Bronchial epithelial cell (primary cell): ENCODE results near the gene VCP. TPM values are rescaled to one million over a fixed set of nuclear protein-coding genes. Genes with fewer than 3 reads are reported as not detected.

Source experiments
- DNase-seq: peaks from one replicate; pipeline ENCODE4 v3.0.0-alpha.2; 2010; ENCODE audit warnings: low read depth
- FAIRE-seq: peaks from 2 replicates; lab custom pipeline; 2011; peaks lifted over from hg19 to GRCh38; lab: Jason Lieb, UNC
- H3K27me3 ChIP-seq: 2 replicates; pipeline ENCODE4 v1.5.1; 2011; ENCODE audit warnings: low read length; ENCODE audit not compliant: control insufficient read depth, insufficient read depth
- H3K36me3 ChIP-seq: 2 replicates; pipeline ENCODE4 v1.5.1; 2011; ENCODE audit warnings: low read length; ENCODE audit not compliant: control insufficient read depth, insufficient read depth
- H3K4me3 ChIP-seq: 2 replicates; pipeline ENCODE4 v1.5.1; 2011; ENCODE audit warnings: mild to moderate bottlenecking, low read depth, low read length, control low read depth
- CTCF ChIP-seq: IDR thresholded peaks from 2 replicates; pipeline ENCODE4 v1.5.1; 2011; ENCODE audit warnings: mild to moderate bottlenecking, moderate library complexity, low read length, control low read depth, inconsistent platforms; ENCODE audit not compliant: insufficient read depth, severe bottlenecking
- total RNA-seq: library from RNA; depleted of rRNA; stranded (reverse); fragments of >200 nt; gene quantifications from 2 replicates; pipeline ENCODE4 v1.2.1, GENCODE V29; 2014

VCP gene
- total RNA-seq, 1 donor from 2014 or later: 320 TPM

GRCh38 chr9:35010351-35010958 is 62.0 kb downstream of the VCP start:
- no peak for DNase-seq
- no peaks in the 10 kb centered on the region for H3K36me3 ChIP-seq
- no peak overlapping the region for H3K4me3 ChIP-seq
- FAIRE-seq: no peak
- no peak for TF ChIP-seq CTCF
- H3K27me3 ChIP-seq: no peaks in the 10 kb centered on the region

Other genes with a start within 250 kb of the VCP start
- 0.13 and 0.26 TPM in 2 replicates for gene PHF24, start 114.3 kb downstream of the VCP start, total RNA-seq
- gene DNAJB5, start 82.9 kb downstream of the VCP start, total RNA-seq: 8.2 and 11.0 TPM in 2 replicates
- gene FANCG, start 7.3 kb upstream of the VCP start, total RNA-seq: 7.6 and 9.7 TPM in 2 replicates
- 22.9 and 25.3 TPM in 2 replicates for gene PIGO, start 24.0 kb upstream of the VCP start, total RNA-seq
- 165 and 248 TPM in 2 replicates for gene STOML2, start 30.5 kb upstream of the VCP start, total RNA-seq
- gene ATOSB, start 43.2 kb upstream of the VCP start, total RNA-seq: 10.3 and 12.2 TPM in 2 replicates
- 16.8 and 30.6 TPM in 2 replicates for gene UNC13B, start 89.4 kb upstream of the VCP start, total RNA-seq